HEK293 (cell line): ENCODE measurements around the gene SH3RF3.

Source experiments
- CTCF ChIP-seq: fragments of 450-650 bp; formaldehyde crosslinking; IDR thresholded peaks from 2 replicates; pipeline ENCODE4 v1.5.1; 2016; ENCODE audit warnings: missing biosample characterization, missing genetic modification characterization
- KLF16 ChIP-seq: fragments of 450-650 bp; formaldehyde crosslinking; IDR thresholded peaks from 2 replicates; pipeline ENCODE4 v1.5.1; 2017; ENCODE audit warnings: missing biosample characterization, missing genetic modification characterization
- PRDM1 ChIP-seq: fragments of 450-650 bp; formaldehyde crosslinking; IDR thresholded peaks from 2 replicates; pipeline ENCODE4; 2016; ENCODE audit warnings: missing biosample characterization, missing genetic modification characterization
- REST ChIP-seq: fragments of 450-650 bp; formaldehyde crosslinking; IDR thresholded peaks from 2 replicates; pipeline ENCODE4 v1.5.1; 2016; ENCODE audit warnings: missing biosample characterization, missing genetic modification characterization
- SP7 ChIP-seq: fragments of 450-650 bp; formaldehyde crosslinking; IDR thresholded peaks from 2 replicates; pipeline ENCODE4 v1.5.1; 2016; ENCODE audit warnings: missing biosample characterization, missing genetic modification characterization
- ZBTB49 ChIP-seq: fragments of 450-650 bp; formaldehyde crosslinking; IDR thresholded peaks from 2 replicates; pipeline ENCODE4 v1.5.1; 2016; ENCODE audit warnings: missing biosample characterization, missing genetic modification characterization, low read depth
- ZBTB7A ChIP-seq: fragments of 450-650 bp; formaldehyde crosslinking; IDR thresholded peaks from 2 replicates; pipeline ENCODE4 v1.5.1; 2016; ENCODE audit warnings: low read depth, missing biosample characterization, missing genetic modification characterization
- ZFP3 ChIP-seq: fragments of 450-650 bp; formaldehyde crosslinking; IDR thresholded peaks from 2 replicates; pipeline ENCODE4 v1.5.1; 2016; ENCODE audit warnings: low read depth, missing biosample characterization, missing genetic modification characterization
- ZNF19 ChIP-seq: fragments of 450-650 bp; formaldehyde crosslinking; IDR thresholded peaks from 2 replicates; pipeline ENCODE4; 2016; ENCODE audit warnings: missing biosample characterization, missing genetic modification characterization, low read depth
- ZNF248 ChIP-seq: fragments of 450-650 bp; formaldehyde crosslinking; IDR thresholded peaks from 2 replicates; pipeline ENCODE4 v1.5.1; 2017; ENCODE audit warnings: missing biosample characterization, missing genetic modification characterization
- ZNF621 ChIP-seq: fragments of 450-650 bp; formaldehyde crosslinking; IDR thresholded peaks from 2 replicates; pipeline ENCODE4 v1.5.1; 2017; ENCODE audit warnings: missing biosample characterization, missing genetic modification characterization
- ZXDB ChIP-seq: fragments of 450-650 bp; formaldehyde crosslinking; IDR thresholded peaks from 2 replicates; pipeline ENCODE4 v1.5.1; 2016; ENCODE audit warnings: missing biosample characterization, missing genetic modification characterization
- TF ChIP-seq, protein P1 (sequence below): fragments of 450-650 bp; formaldehyde crosslinking; IDR thresholded peaks from 2 replicates; pipeline ENCODE4 v1.5.1; 2016; ENCODE audit warnings: missing biosample characterization, missing genetic modification characterization, borderline replicate concordance

DNA sequence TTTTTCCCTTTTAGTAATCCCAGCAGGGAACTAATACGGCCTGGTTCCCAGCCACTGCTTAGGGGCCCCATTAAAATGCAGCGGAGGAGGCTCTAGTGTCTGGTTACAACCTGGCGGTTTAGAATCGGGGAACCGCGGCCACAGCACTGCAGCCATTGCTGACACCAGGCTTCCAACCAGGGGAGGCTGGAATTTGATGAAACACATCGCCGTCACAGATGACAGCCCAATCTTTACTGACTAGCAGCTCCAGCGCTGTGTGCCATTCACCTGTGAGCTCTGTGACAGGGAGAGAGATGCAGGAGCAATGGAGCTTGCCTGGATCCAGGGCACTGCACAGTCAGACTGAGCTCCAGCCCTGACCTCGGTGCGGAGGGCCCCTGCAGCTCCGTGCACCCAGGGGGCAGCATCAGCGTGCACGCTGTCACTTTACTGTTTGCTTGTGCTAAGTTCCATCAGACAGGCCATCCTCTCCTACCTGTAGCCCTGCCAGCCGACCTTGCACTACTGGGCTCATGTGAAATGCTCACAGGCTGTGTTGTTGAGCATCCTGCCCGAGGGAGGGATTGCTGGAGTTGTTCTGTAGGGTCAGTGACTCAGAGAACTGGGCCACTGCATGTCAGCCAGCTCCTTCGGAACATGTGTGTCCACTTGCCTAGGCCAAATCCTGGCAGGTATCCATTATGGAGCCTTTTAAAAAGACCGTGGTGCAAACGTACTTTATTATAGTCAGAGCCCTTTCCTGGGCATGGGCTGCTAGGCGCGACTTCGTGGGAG lies 281.2 kb downstream of the SH3RF3 start:
- TF ChIP-seq CTCF (tag by site-specific recombination), result no peak
- no peak for TF ChIP-seq KLF16 (tag by site-specific recombination)
- TF ChIP-seq PRDM1 (tag by site-specific recombination), result no peak
- no peak for TF ChIP-seq ZNF621 (tag by site-specific recombination)
- TF ChIP-seq ZBTB49 (tag by site-specific recombination), result no peak
- TF ChIP-seq ZNF248 (tag by site-specific recombination), result no peak
- TF ChIP-seq ZNF19 (tag by site-specific recombination), result no peak
- TF ChIP-seq ZFP3, result no peak
- TF ChIP-seq, protein P1, sequence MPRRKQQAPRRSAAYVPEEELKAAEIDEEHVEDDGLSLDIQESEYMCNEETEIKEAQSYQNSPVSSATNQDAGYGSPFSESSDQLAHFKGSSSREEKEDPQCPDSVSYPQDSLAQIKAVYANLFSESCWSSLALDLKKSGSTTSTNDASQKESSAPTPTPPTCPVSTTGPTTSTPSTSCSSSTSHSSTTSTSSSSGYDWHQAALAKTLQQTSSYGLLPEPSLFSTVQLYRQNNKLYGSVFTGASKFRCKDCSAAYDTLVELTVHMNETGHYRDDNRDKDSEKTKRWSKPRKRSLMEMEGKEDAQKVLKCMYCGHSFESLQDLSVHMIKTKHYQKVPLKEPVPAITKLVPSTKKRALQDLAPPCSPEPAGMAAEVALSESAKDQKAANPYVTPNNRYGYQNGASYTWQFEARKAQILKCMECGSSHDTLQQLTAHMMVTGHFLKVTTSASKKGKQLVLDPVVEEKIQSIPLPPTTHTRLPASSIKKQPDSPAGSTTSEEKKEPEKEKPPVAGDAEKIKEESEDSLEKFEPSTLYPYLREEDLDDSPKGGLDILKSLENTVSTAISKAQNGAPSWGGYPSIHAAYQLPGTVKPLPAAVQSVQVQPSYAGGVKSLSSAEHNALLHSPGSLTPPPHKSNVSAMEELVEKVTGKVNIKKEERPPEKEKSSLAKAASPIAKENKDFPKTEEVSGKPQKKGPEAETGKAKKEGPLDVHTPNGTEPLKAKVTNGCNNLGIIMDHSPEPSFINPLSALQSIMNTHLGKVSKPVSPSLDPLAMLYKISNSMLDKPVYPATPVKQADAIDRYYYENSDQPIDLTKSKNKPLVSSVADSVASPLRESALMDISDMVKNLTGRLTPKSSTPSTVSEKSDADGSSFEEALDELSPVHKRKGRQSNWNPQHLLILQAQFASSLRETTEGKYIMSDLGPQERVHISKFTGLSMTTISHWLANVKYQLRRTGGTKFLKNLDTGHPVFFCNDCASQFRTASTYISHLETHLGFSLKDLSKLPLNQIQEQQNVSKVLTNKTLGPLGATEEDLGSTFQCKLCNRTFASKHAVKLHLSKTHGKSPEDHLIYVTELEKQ (tag by site-specific recombination), result no peak
- no peak for TF ChIP-seq SP7 (tag by site-specific recombination)
- no peak for TF ChIP-seq ZBTB7A
- TF ChIP-seq ZXDB (tag by site-specific recombination), result no peak
- no peak for TF ChIP-seq REST (tag by site-specific recombination)
